ENCODE results near the gene BEST3.

The BEST3 gene

DNA sequence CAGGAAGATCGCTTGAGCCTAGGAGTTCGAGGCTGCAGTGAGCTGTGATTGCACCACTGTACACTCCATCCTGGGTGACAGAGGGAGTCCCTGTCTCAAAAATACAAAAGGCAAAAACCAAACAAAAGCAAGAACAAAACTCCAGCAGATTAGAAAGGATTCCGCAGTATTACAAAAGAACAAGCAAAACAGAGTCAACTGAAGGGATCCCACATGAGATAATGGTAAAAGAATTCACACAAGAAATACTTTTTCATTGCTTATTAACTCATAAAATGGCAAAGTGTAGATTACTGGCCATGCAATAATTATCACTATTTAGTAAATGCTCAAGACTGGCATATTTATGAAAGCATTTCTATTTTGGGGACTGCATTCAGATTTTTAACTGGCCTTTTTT is 35.4 kb downstream of the BEST3 start:
- DNase-seq: no peak
- peaks cover 2% of the 10 kb centered on the region; the same call in 1 of the 2 replicates for H3K36me3 ChIP-seq (replicated peaks; ENCODE audit: insufficient read depth, low read length)
- TF ChIP-seq, protein P1, sequence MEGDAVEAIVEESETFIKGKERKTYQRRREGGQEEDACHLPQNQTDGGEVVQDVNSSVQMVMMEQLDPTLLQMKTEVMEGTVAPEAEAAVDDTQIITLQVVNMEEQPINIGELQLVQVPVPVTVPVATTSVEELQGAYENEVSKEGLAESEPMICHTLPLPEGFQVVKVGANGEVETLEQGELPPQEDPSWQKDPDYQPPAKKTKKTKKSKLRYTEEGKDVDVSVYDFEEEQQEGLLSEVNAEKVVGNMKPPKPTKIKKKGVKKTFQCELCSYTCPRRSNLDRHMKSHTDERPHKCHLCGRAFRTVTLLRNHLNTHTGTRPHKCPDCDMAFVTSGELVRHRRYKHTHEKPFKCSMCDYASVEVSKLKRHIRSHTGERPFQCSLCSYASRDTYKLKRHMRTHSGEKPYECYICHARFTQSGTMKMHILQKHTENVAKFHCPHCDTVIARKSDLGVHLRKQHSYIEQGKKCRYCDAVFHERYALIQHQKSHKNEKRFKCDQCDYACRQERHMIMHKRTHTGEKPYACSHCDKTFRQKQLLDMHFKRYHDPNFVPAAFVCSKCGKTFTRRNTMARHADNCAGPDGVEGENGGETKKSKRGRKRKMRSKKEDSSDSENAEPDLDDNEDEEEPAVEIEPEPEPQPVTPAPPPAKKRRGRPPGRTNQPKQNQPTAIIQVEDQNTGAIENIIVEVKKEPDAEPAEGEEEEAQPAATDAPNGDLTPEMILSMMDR (IDR thresholded peaks at IDR 0.05; ENCODE audit: low read length): no peak
- no peak for TF ChIP-seq EZH2phosphoT487 (IDR thresholded peaks at IDR 0.05; ENCODE audit: low read length)
- TF ChIP-seq EZH2 (optimal IDR thresholded peaks at IDR 0.05; ENCODE audit: low read depth, low read length): no peak

DNA sequence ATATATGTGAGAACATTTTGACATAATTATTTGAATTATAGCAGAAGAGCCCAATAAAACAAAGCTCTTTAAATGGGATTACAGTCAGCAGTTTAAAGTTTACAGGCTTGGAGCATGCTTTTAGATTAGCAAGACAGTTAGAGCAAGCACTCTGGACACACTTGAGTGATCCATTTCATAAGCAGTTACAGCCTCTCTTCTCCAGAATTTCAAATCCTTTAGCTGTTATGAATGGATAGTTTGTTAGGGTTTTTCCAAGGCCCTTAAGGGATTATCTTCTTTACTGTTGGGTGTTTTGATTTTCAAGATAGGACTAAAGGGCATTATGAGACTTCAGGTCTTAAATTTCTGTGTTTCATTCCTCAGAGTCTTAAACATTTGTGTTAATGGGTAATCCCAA is 36.3 kb downstream of the BEST3 start:
- Histone ChIP-seq H3K9me2 (replicated peaks; ENCODE audit: insufficient read depth, low read length) (no peaks in the 10 kb centered on the region), H3K4me1 (ENCODE audit: low read length) (no peaks in the 10 kb centered on the region), H3K27me3 (replicated peaks; ENCODE audit: insufficient read depth, low read length) (no peaks in the 10 kb centered on the region), H3K4me3 (ENCODE audit: low read length) (no peak overlapping the region), H3K9me3 (replicated peaks; ENCODE audit: insufficient read depth, low read length) (no peaks in the 10 kb centered on the region), H3K79me2 (ENCODE audit: low read length) (no peaks in the 10 kb centered on the region), H4K20me1 (ENCODE audit: insufficient read depth, low read length) (no peaks in the 10 kb centered on the region), H3F3A (ENCODE audit: insufficient read depth, low read length) (no peaks in the 10 kb centered on the region), H2AFZ (ENCODE audit: low read length) (no peak overlapping the region), H3K36me3 (replicated peaks; ENCODE audit: insufficient read depth, low read length) (no peaks in the 10 kb centered on the region; the same call in 1 of the 2 replicates), H3K9ac (ENCODE audit: low read length) (no peak overlapping the region), H3K4me2 (ENCODE audit: low read depth, low read length) (no peak overlapping the region), H3K27ac (ENCODE audit: low read length) (no peak overlapping the region)
- TF ChIP-seq EZH2 (optimal IDR thresholded peaks at IDR 0.05; ENCODE audit: low read depth, low read length) (no peak), EZH2phosphoT487 (IDR thresholded peaks at IDR 0.05; ENCODE audit: low read length) (no peak)
- TF ChIP-seq, protein P1 (IDR thresholded peaks at IDR 0.05; ENCODE audit: low read length): no peak
- no peak for DNase-seq

More for the DNA sequence above, 35.4 kb downstream of the BEST3 start:
- no peaks in the 10 kb centered on the region for H3K9me3 ChIP-seq (replicated peaks; ENCODE audit: insufficient read depth, low read length)
- H3K79me2 ChIP-seq (ENCODE audit: low read length): no peaks in the 10 kb centered on the region
- H3K9me2 ChIP-seq (replicated peaks; ENCODE audit: insufficient read depth, low read length): no peaks in the 10 kb centered on the region
- no peak overlapping the region for H3K27ac ChIP-seq (ENCODE audit: low read length)
- no peak overlapping the region for H3K4me2 ChIP-seq (ENCODE audit: low read depth, low read length)
- H3K9ac ChIP-seq (ENCODE audit: low read length): no peak overlapping the region
- H2AFZ ChIP-seq (ENCODE audit: low read length): no peak overlapping the region
- no peaks in the 10 kb centered on the region for H3K4me1 ChIP-seq (ENCODE audit: low read length)
- H3K27me3 ChIP-seq (replicated peaks; ENCODE audit: insufficient read depth, low read length): no peaks in the 10 kb centered on the region
- no peak overlapping the region for H3K4me3 ChIP-seq (ENCODE audit: low read length)
- H3F3A ChIP-seq (ENCODE audit: insufficient read depth, low read length): no peaks in the 10 kb centered on the region
- H4K20me1 ChIP-seq (ENCODE audit: insufficient read depth, low read length): no peaks in the 10 kb centered on the region

DNA sequence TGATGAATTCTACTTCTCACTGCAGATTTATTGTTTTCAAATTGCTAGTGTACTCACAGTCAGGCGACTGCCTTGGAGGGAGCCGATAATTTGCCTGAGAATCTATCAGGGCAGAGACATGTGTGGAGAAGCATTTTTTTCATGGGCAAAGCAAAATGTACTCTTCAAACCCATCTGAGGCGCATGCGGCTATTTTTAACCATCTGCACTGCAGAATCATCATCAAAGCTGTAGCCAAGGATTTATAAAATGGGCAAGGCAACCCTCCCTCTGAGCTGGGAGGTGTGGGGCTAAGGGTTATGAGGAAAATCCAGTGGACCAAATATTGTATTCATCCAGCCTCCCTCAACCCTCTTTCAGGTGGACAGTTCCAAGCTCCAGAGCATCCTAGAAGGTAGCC is 37.7 kb downstream of the BEST3 start:
- DNase-seq: no peak
- no peak for TF ChIP-seq EZH2 (optimal IDR thresholded peaks at IDR 0.05; ENCODE audit: low read depth, low read length)
- TF ChIP-seq, protein P1 (IDR thresholded peaks at IDR 0.05; ENCODE audit: low read length): no peak
- no peak for TF ChIP-seq EZH2phosphoT487 (IDR thresholded peaks at IDR 0.05; ENCODE audit: low read length)
- Histone ChIP-seq H3K27me3 (replicated peaks; ENCODE audit: insufficient read depth, low read length) (no peaks in the 10 kb centered on the region), H2AFZ (ENCODE audit: low read length) (no peak overlapping the region), H3K4me2 (ENCODE audit: low read depth, low read length) (no peak overlapping the region), H3K4me1 (ENCODE audit: low read length) (no peaks in the 10 kb centered on the region), H3K9ac (ENCODE audit: low read length) (no peak overlapping the region), H3K27ac (ENCODE audit: low read length) (no peak overlapping the region), H3F3A (ENCODE audit: insufficient read depth, low read length) (no peaks in the 10 kb centered on the region), H3K9me2 (replicated peaks; ENCODE audit: insufficient read depth, low read length) (no peaks in the 10 kb centered on the region), H3K4me3 (ENCODE audit: low read length) (no peak overlapping the region), H3K9me3 (replicated peaks; ENCODE audit: insufficient read depth, low read length) (no peaks in the 10 kb centered on the region), H3K36me3 (replicated peaks; ENCODE audit: insufficient read depth, low read length) (no peaks in the 10 kb centered on the region), H4K20me1 (ENCODE audit: insufficient read depth, low read length) (no peaks in the 10 kb centered on the region), H3K79me2 (ENCODE audit: low read length) (no peaks in the 10 kb centered on the region)

All from MM.1S (cell line).